GM12878 (cell line): ENCODE data around the gene BICDL2.

Experiments
- CREM ChIP-seq: IDR thresholded peaks from 2 replicates; pipeline ENCODE4 v1.6.1; 2014; ENCODE audit warnings: antibody characterized with exemption, low read depth
- HCFC1 ChIP-seq: fragments of 150-350 bp; IDR thresholded peaks from 2 replicates; pipeline ENCODE4 v1.6.1; 2014; ENCODE audit warnings: low read length
- NFYA ChIP-seq: IDR thresholded peaks from 2 replicates; pipeline ENCODE4 v1.6.1; 2011; ENCODE audit warnings: low read depth, mild to moderate bottlenecking, low read length, improper control_type of control experiment, borderline replicate concordance
- POLR2A ChIP-seq: IDR thresholded peaks from 2 replicates; pipeline ENCODE4 v1.6.1; 2011; ENCODE audit warnings: low read depth, mild to moderate bottlenecking, low read length
- POLR2AphosphoS5 ChIP-seq: IDR thresholded peaks from 2 replicates; pipeline ENCODE4 v1.6.1; 2011; ENCODE audit warnings: mild to moderate bottlenecking, low read length, inconsistent platforms
- RAD21 ChIP-seq: IDR thresholded peaks from 2 replicates; pipeline ENCODE4 v1.6.1; 2011; ENCODE audit warnings: mild to moderate bottlenecking, low read depth, low read length, moderate library complexity; ENCODE audit not compliant: insufficient read depth
- SIN3A ChIP-seq: IDR thresholded peaks from 2 replicates; pipeline ENCODE4 v1.6.1; 2012; ENCODE audit warnings: low read depth, low read length, improper control_type of control experiment
- SPI1 ChIP-seq: IDR thresholded peaks from 2 replicates; pipeline ENCODE4 v1.6.1; 2011; ENCODE audit warnings: low read depth, mild to moderate bottlenecking, low read length, moderate library complexity, borderline replicate concordance; ENCODE audit not compliant: insufficient read depth
- TAF1 ChIP-seq: IDR thresholded peaks from 2 replicates; pipeline ENCODE4 v1.6.1; 2011; ENCODE audit warnings: mild to moderate bottlenecking, low read depth, low read length, borderline replicate concordance

DNA sequence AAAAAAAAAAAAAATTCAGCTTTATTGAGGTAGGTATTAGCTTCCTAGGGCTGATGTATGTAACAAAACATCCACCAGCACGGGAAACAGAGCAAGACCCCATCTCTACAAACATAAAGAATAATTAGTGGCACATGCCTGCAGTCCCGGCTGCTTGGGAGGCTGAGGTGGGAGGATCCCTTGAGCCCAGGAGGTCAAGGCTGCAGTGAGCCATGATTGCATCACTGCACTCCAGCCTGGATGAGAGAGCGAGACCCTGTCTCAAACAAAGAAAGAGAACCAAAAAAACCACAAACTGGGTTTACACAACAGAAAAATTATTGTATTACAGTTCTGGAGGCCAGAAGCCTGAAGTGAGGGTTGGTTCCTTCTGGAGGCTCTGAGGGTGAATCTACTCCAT is 5.6 kb upstream of the BICDL2 start:
- no peak for TF ChIP-seq HCFC1
- no peak for TF ChIP-seq POLR2A
- TF ChIP-seq SIN3A = no peak
- no peak for TF ChIP-seq NFYA
- TF ChIP-seq SPI1 = no peak
- no peak for TF ChIP-seq TAF1
- no peak for TF ChIP-seq POLR2AphosphoS5
- no peak for TF ChIP-seq CREM
- TF ChIP-seq RAD21 = no peak
